Activated T-helper 1 cell treated with anti-CD3 and anti-CD28 coated beads, Interleukin-12 subunit alpha, Interleukin-12 subunit beta, Interleukin-2, Interleukin-4 antibody, amounts not matched to agents 30 ng/mL and 10 ng/mL and 1 ng/mL, durations not matched to agents 14 hours and 24 hours and 36 hours (primary cell): ENCODE measurements around the gene ERC1. TPM values are rescaled to one million over a fixed set of nuclear protein-coding genes. Genes with fewer than 3 reads are reported as not detected.
"Not testable (repeated sequence)": the region's sequence is repeated elsewhere in the genome, so short reads cannot be mapped to it uniquely, and the experiment has no call there.

Source experiments
- DNase-seq: peaks from one replicate; pipeline ENCODE4 v3.0.0; 2021; ENCODE audit warnings: low spot score
- H3K27ac Mint-ChIP-seq: one replicate; pipeline ENCODE4 v1.8.0; 2021; ENCODE audit warnings: mild to moderate bottlenecking, mixed read lengths
- H3K27me3 Mint-ChIP-seq: one replicate; pipeline ENCODE4 v1.8.0; 2022; ENCODE audit warnings: mild to moderate bottlenecking, moderate library complexity, mixed read lengths; ENCODE audit not compliant: insufficient read depth
- H3K36me3 Mint-ChIP-seq: one replicate; pipeline ENCODE4 v1.8.0; 2021; ENCODE audit warnings: low read depth, mixed read lengths
- H3K4me1 Mint-ChIP-seq: one replicate; pipeline ENCODE4 v1.8.0; 2021; ENCODE audit warnings: low read depth, mixed read lengths
- H3K4me3 Mint-ChIP-seq: one replicate; pipeline ENCODE4 v1.8.0; 2021; ENCODE audit warnings: mild to moderate bottlenecking, moderate library complexity, mixed read lengths
- H3K9me3 Mint-ChIP-seq: one replicate; pipeline ENCODE4 v1.8.0; 2021; ENCODE audit warnings: mixed read lengths
- intact Hi-C: fragments of 100-400 bp; cut with micrococcal nuclease; formaldehyde crosslinking; loops from one replicate; pipeline ENCODE4 v1.15.1; 2024
- total RNA-seq: library from RNA; stranded (reverse); gene quantifications from 2 replicates; pipeline ENCODE4 v1.2.3, GENCODE V29; 2022

Gene ERC1
- total RNA-seq, 1 donor from 2014 or later, result 33.6 TPM

GRCh38 chr12:1047898-1048660, 57.1 kb downstream of the ERC1 start:
- no peaks in the 10 kb centered on the region for H3K9me3 Mint-ChIP-seq
- DNase-seq, result no peak
- H3K4me1 Mint-ChIP-seq, result peaks cover 7% of the 10 kb centered on the region
- no peaks in the 10 kb centered on the region for H3K27me3 Mint-ChIP-seq
- no peak overlapping the region for H3K4me3 Mint-ChIP-seq
- intact Hi-C loops, result no loop called here
- peaks cover 2% of the 10 kb centered on the region for H3K36me3 Mint-ChIP-seq
- H3K27ac Mint-ChIP-seq, result no peak overlapping the region

GRCh38 chr12:1050059-1050707, 59.2 kb downstream of the ERC1 start:
- H3K4me3 Mint-ChIP-seq, result no peak overlapping the region
- H3K4me1 Mint-ChIP-seq, result peaks cover 7% of the 10 kb centered on the region
- no peak overlapping the region for H3K27ac Mint-ChIP-seq
- DNase-seq, result no peak
- no peaks in the 10 kb centered on the region for H3K36me3 Mint-ChIP-seq
- no peaks in the 10 kb centered on the region for H3K27me3 Mint-ChIP-seq
- H3K9me3 Mint-ChIP-seq, result no peaks in the 10 kb centered on the region
- intact Hi-C loops, result no loop called here

GRCh38 chr12:1051672-1052071, 60.6 kb downstream of the ERC1 start:
- intact Hi-C loops, H3K27me3 Mint-ChIP-seq, H3K4me1 Mint-ChIP-seq: not testable (repeated sequence)

GRCh38 chr12:1053690-1054089, 62.7 kb downstream of the ERC1 start:
- Mint-ChIP-seq H3K4me3 (no peak overlapping the region), H3K4me1 (no peaks in the 10 kb centered on the region), H3K27ac (no peak overlapping the region), H3K27me3 (no peaks in the 10 kb centered on the region), H3K9me3 (peaks cover 9% of the 10 kb centered on the region), H3K36me3 (no peaks in the 10 kb centered on the region)
- DNase-seq, result no peak
- intact Hi-C loops, result no loop called here

More at GRCh38 chr12:1051672-1052071, 60.6 kb downstream of the ERC1 start:
- H3K27ac Mint-ChIP-seq, H3K9me3 Mint-ChIP-seq, DNase-seq, H3K36me3 Mint-ChIP-seq, H3K4me3 Mint-ChIP-seq: not testable (repeated sequence)

- no peaks in the 10 kb centered on the region for H3K4me1 Mint-ChIP-seq
- intact Hi-C loops, result no loop called here
Observed at GRCh38 chr12:1054117-1054870, 63.3 kb downstream of the ERC1 start.

GRCh38 chr12:1056390-1056789, 65.4 kb downstream of the ERC1 start:
- Mint-ChIP-seq H3K9me3 (peaks cover 30% of the 10 kb centered on the region), H3K4me3 (no peak overlapping the region), H3K36me3 (peaks cover 13% of the 10 kb centered on the region), H3K4me1 (no peaks in the 10 kb centered on the region), H3K27ac (no peak overlapping the region), H3K27me3 (no peaks in the 10 kb centered on the region)
- intact Hi-C loops, result no loop called here
- no peak for DNase-seq

More at GRCh38 chr12:1054117-1054870, 63.3 kb downstream of the ERC1 start:
- no peak overlapping the region for H3K27ac Mint-ChIP-seq
- peaks cover 4% of the 10 kb centered on the region for H3K36me3 Mint-ChIP-seq
- no peaks in the 10 kb centered on the region for H3K27me3 Mint-ChIP-seq
- H3K4me3 Mint-ChIP-seq, result no peak overlapping the region
- no peak for DNase-seq
- H3K9me3 Mint-ChIP-seq, result peaks cover 15% of the 10 kb centered on the region

- intact Hi-C loops, result no loop called here
- Mint-ChIP-seq H3K27me3 (no peaks in the 10 kb centered on the region), H3K36me3 (peaks cover 18% of the 10 kb centered on the region), H3K4me1 (no peaks in the 10 kb centered on the region), H3K4me3 (no peak overlapping the region), H3K9me3 (peaks cover 41% of the 10 kb centered on the region), H3K27ac (no peak overlapping the region)
- DNase-seq, result no peak
Observed at GRCh38 chr12:1058423-1058822, 67.4 kb downstream of the ERC1 start.

GRCh38 chr12:1059162-1059561, 68.1 kb downstream of the ERC1 start:
- H3K4me1 Mint-ChIP-seq, result no peaks in the 10 kb centered on the region
- peaks cover 48% of the 10 kb centered on the region for H3K9me3 Mint-ChIP-seq
- no peak overlapping the region for H3K27ac Mint-ChIP-seq
- peaks cover 20% of the 10 kb centered on the region for H3K36me3 Mint-ChIP-seq
- no peak overlapping the region for H3K4me3 Mint-ChIP-seq
- DNase-seq, result no peak
- intact Hi-C loops, result no loop called here
- no peaks in the 10 kb centered on the region for H3K27me3 Mint-ChIP-seq

- peaks cover 22% of the 10 kb centered on the region for H3K36me3 Mint-ChIP-seq
- H3K27me3 Mint-ChIP-seq, result no peaks in the 10 kb centered on the region
- H3K27ac Mint-ChIP-seq, result no peak overlapping the region
- H3K4me1 Mint-ChIP-seq, result no peaks in the 10 kb centered on the region
- intact Hi-C loops, result no loop called here
- no peak for DNase-seq
- H3K9me3 Mint-ChIP-seq, result peaks cover 46% of the 10 kb centered on the region
- H3K4me3 Mint-ChIP-seq, result no peak overlapping the region
Observed at GRCh38 chr12:1063852-1064251, 72.8 kb downstream of the ERC1 start.

- no peaks in the 10 kb centered on the region for H3K4me1 Mint-ChIP-seq
- no peak for DNase-seq
- H3K36me3 Mint-ChIP-seq, result peaks cover 19% of the 10 kb centered on the region
- peaks cover 41% of the 10 kb centered on the region for H3K9me3 Mint-ChIP-seq
- no peak overlapping the region for H3K4me3 Mint-ChIP-seq
- intact Hi-C loops, result no loop called here
- H3K27me3 Mint-ChIP-seq, result peaks cover 1% of the 10 kb centered on the region
- no peak overlapping the region for H3K27ac Mint-ChIP-seq
Observed at GRCh38 chr12:1064317-1064716, 73.3 kb downstream of the ERC1 start.

- Mint-ChIP-seq H3K27ac (no peak overlapping the region), H3K9me3 (peaks cover 30% of the 10 kb centered on the region), H3K4me1 (no peaks in the 10 kb centered on the region), H3K27me3 (peaks cover 3% of the 10 kb centered on the region), H3K4me3 (no peak overlapping the region), H3K36me3 (peaks cover 13% of the 10 kb centered on the region)
- no peak for DNase-seq
- intact Hi-C loops, result no loop called here
Observed at GRCh38 chr12:1065629-1066028, 74.6 kb downstream of the ERC1 start.

- Mint-ChIP-seq H3K4me3 (no peak overlapping the region), H3K27ac (no peak overlapping the region), H3K4me1 (no peaks in the 10 kb centered on the region), H3K9me3 (peaks cover under 1% of the 10 kb centered on the region), H3K36me3 (peaks cover 2% of the 10 kb centered on the region), H3K27me3 (peaks cover 3% of the 10 kb centered on the region)
- DNase-seq, result no peak
- intact Hi-C loops, result no loop called here
Observed at GRCh38 chr12:1069846-1070245, 78.8 kb downstream of the ERC1 start.

GRCh38 chr12:1071182-1071581, 80.2 kb downstream of the ERC1 start:
- H3K4me1 Mint-ChIP-seq, result no peaks in the 10 kb centered on the region

More at GRCh38 chr12:1071182-1071581, 80.2 kb downstream of the ERC1 start:
- H3K27me3 Mint-ChIP-seq, result peaks cover 3% of the 10 kb centered on the region
- no peak for DNase-seq
- intact Hi-C loops, result no loop called here
- no peak overlapping the region for H3K27ac Mint-ChIP-seq
- no peak overlapping the region for H3K4me3 Mint-ChIP-seq
- H3K9me3 Mint-ChIP-seq, result no peaks in the 10 kb centered on the region
- H3K36me3 Mint-ChIP-seq, result no peaks in the 10 kb centered on the region
